Measurements from ENCODE around the gene TNFAIP1. TPM values are rescaled to one million over a fixed set of nuclear protein-coding genes. Genes with fewer than 3 reads are reported as not detected.

TNFAIP1 gene
- total RNA-seq, 1 donor from 2014 or later: 59.2 TPM

- H3K9me3 Mint-ChIP-seq (ENCODE audit: unreplicated experiment): no peaks in the 10 kb centered on the region
- no peak overlapping the region for H3K4me3 Mint-ChIP-seq (ENCODE audit: unreplicated experiment)
- H3K4me1 Mint-ChIP-seq (ENCODE audit: unreplicated experiment): no peaks in the 10 kb centered on the region
- no peak for TF ChIP-seq CTCF (IDR thresholded peaks at IDR 0.05)
- no peak for DNase-seq (ENCODE audit: extremely low spot score, unreplicated experiment)
- H3K27ac Mint-ChIP-seq (ENCODE audit: unreplicated experiment): no peak overlapping the region
- peaks cover 12% of the 10 kb centered on the region for H3K36me3 Mint-ChIP-seq (ENCODE audit: unreplicated experiment)
- no peaks in the 10 kb centered on the region for H3K27me3 Mint-ChIP-seq (ENCODE audit: unreplicated experiment)
These were observed 28.5 kb downstream of the TNFAIP1 start for GRCh38 chr17:28363776-28364650.

GRCh38 chr17:28364665-28365363 lies 29.3 kb downstream of the TNFAIP1 start, which contains the start of gene SEBOX:
SEBOX (minus strand) TSS chr17:28365199; CDS start chr17:28365151, 48 bp downstream.
- peaks cover 8% of the 10 kb centered on the region for H3K36me3 Mint-ChIP-seq (ENCODE audit: unreplicated experiment)
- no peaks in the 10 kb centered on the region for H3K9me3 Mint-ChIP-seq (ENCODE audit: unreplicated experiment)
- no peak within 1 kb of the TSS for H3K27ac Mint-ChIP-seq (ENCODE audit: unreplicated experiment)
- peaks cover 2% of the 10 kb centered on the region for H3K4me1 Mint-ChIP-seq (ENCODE audit: unreplicated experiment)
- TF ChIP-seq CTCF (IDR thresholded peaks at IDR 0.05): no peak
- no peak within 1 kb of the TSS for H3K4me3 Mint-ChIP-seq (ENCODE audit: unreplicated experiment)
- no peak for DNase-seq (ENCODE audit: extremely low spot score, unreplicated experiment)
- H3K27me3 Mint-ChIP-seq (ENCODE audit: unreplicated experiment): no peaks in the 10 kb centered on the region

GRCh38 chr17:28365487-28365886 lies 29.9 kb downstream of the TNFAIP1 start:
- H3K27me3 Mint-ChIP-seq (ENCODE audit: unreplicated experiment): no peaks in the 10 kb centered on the region
- no peak overlapping the region for H3K27ac Mint-ChIP-seq (ENCODE audit: unreplicated experiment)
- H3K4me3 Mint-ChIP-seq (ENCODE audit: unreplicated experiment): no peak overlapping the region
- H3K4me1 Mint-ChIP-seq (ENCODE audit: unreplicated experiment): peaks cover 8% of the 10 kb centered on the region
- DNase-seq (ENCODE audit: extremely low spot score, unreplicated experiment): no peak
- no peak for TF ChIP-seq CTCF (IDR thresholded peaks at IDR 0.05)
- H3K9me3 Mint-ChIP-seq (ENCODE audit: unreplicated experiment): no peaks in the 10 kb centered on the region
- peaks cover 5% of the 10 kb centered on the region for H3K36me3 Mint-ChIP-seq (ENCODE audit: unreplicated experiment)

GRCh38 chr17:28366605-28367004 lies 31.0 kb downstream of the TNFAIP1 start:
- Mint-ChIP-seq H3K9me3 (ENCODE audit: unreplicated experiment) (no peaks in the 10 kb centered on the region), H3K4me1 (ENCODE audit: unreplicated experiment) (peaks cover 15% of the 10 kb centered on the region), H3K27me3 (ENCODE audit: unreplicated experiment) (no peaks in the 10 kb centered on the region), H3K27ac (ENCODE audit: unreplicated experiment) (no peak overlapping the region), H3K36me3 (ENCODE audit: unreplicated experiment) (no peaks in the 10 kb centered on the region), H3K4me3 (ENCODE audit: unreplicated experiment) (no peak overlapping the region)
- TF ChIP-seq CTCF (IDR thresholded peaks at IDR 0.05): no peak
- no peak for DNase-seq (ENCODE audit: extremely low spot score, unreplicated experiment)
